ENCODE measurements around the gene PEX6.

PEX6 gene, protein sequence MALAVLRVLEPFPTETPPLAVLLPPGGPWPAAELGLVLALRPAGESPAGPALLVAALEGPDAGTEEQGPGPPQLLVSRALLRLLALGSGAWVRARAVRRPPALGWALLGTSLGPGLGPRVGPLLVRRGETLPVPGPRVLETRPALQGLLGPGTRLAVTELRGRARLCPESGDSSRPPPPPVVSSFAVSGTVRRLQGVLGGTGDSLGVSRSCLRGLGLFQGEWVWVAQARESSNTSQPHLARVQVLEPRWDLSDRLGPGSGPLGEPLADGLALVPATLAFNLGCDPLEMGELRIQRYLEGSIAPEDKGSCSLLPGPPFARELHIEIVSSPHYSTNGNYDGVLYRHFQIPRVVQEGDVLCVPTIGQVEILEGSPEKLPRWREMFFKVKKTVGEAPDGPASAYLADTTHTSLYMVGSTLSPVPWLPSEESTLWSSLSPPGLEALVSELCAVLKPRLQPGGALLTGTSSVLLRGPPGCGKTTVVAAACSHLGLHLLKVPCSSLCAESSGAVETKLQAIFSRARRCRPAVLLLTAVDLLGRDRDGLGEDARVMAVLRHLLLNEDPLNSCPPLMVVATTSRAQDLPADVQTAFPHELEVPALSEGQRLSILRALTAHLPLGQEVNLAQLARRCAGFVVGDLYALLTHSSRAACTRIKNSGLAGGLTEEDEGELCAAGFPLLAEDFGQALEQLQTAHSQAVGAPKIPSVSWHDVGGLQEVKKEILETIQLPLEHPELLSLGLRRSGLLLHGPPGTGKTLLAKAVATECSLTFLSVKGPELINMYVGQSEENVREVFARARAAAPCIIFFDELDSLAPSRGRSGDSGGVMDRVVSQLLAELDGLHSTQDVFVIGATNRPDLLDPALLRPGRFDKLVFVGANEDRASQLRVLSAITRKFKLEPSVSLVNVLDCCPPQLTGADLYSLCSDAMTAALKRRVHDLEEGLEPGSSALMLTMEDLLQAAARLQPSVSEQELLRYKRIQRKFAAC

DNA sequence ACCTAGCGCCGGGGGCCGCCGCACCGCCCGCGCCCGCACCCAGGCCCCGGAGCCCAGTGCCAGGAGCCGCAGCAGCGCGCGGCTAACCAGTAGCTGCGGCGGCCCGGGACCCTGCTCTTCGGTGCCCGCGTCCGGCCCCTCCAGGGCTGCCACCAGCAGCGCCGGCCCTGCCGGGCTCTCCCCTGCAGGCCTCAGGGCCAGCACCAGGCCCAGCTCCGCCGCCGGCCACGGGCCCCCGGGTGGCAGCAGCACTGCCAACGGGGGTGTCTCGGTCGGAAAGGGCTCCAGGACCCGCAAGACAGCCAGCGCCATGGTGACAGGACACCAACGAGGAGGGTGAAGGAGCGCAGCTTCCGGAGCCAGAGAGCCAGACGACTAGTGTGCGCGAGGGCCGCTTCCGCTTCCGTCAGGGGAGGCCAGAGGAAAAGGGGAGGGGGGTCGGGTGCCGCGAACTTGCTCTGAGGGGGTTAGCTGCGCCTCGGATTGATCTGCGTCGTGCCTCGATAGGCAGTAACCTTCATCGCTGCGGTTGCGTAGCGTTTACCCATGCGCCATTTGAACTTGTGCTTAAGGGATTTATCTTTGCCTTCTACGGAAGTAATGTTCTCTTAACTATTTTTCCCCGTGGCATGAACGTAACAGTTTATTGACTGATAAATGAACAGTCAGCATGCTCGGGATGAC lies at the start of gene PEX6:
Gene PEX6 (minus strand): TSS at position 343 of the 684 bp plus-strand sequence. CDS start 31 bp downstream, at position 312.
- no peak for DNase-seq

DNA sequence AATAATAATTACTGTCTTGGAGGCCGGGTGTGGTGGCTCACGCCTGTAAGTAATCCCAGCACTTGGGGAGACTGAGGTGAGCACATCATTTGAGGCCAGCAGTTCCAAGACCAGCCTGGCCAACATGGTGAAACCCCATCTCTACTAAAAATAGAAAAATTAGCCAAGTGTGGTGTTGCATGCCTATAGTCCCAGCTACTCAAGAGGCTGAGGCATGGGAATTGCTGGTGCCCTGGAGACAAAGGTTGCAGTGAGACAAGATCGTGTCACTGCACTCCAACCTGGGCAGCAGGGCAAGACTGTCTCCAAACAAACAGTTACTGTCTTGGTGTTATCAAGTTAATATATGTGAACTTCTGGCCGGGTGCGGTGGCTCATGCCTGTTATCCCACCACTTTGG lies 47.4 kb upstream of the PEX6 start:
- DNase-seq: no peak

DNA sequence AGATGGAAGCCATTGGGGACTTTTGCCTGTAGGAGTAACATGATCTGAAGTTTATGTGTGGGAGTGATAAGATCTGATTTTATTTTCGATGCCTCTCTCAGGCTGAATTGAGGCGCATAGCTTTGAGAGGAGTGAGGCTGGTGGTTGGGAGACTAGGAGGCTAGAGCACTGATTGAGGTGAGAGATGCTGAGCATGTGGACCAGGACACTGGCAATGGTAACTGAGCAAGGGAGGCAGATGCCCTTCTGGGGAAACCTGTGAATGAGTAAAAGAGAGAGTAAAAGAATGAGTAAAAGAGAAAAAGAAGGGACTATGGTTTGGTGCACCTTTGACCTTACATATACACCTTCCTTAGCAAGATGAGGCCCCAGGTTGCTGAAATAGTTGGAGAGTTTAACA lies 45.5 kb upstream of the PEX6 start:
- DNase-seq: no peak

DNA sequence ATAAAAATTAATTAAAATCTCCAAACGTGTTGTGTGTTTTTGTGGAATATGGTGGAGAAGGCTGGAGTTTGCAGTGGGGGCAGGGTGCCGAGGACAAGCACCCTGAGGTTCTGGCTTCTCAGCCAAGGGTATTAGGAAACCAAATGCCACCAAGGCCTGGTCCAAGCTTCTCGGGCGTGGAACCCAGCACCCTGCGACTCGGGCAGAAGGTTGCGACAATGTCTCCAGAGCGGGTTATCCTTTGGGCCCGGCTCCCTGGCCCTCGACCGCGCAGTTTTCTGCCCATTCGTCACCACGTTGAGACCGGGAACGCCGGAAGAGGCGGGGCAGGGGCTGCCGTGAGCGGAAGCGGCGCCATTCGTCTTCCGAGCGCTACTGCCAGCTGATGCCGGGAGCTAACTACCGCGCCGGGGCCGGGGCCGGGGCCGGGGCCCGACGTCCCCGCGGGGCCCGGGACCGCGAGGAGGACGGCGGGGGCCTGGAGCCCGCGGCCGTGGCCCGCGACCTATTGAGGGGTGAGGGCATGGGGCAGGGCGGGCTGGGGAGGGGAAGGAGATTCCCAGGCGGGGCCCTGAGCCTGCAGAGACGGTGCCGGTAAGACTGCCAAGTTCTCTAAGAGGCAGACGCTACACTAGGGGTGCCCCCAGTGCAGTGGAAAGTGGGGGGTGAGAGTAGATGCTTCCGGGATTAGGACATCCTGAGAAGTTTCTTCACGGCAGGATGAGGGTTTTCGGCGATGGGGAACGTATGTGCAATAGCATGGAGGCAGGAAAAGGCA lies 42.5 kb upstream of the PEX6 start, which contains the start of gene RRP36:
Gene RRP36 (plus strand): TSS at position 354 of the 778 bp plus-strand sequence. CDS start 32 bp downstream, at position 386.
- DNase-seq: no peak

DNA sequence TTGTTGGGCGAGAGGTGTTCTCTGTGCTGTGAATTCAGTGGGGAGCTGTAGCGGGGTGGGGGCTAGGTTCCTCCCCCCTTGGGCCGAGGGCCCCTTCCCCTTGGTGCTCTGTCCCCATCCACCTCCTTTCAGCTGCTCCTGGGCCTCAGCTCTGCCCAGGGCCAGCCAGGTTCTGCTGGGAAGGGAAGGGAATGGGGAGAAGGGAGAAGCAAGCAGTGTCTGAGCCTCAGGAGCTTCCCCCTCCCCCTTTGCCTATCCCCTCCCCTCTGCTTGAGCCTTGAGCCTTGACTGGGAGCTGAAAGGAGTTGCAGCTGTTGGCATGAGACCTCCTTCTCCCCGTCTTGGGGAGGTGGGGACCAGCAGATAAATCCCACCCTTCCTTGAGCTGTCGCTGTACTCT lies 41.9 kb upstream of the PEX6 start:
- no peak for DNase-seq

DNA sequence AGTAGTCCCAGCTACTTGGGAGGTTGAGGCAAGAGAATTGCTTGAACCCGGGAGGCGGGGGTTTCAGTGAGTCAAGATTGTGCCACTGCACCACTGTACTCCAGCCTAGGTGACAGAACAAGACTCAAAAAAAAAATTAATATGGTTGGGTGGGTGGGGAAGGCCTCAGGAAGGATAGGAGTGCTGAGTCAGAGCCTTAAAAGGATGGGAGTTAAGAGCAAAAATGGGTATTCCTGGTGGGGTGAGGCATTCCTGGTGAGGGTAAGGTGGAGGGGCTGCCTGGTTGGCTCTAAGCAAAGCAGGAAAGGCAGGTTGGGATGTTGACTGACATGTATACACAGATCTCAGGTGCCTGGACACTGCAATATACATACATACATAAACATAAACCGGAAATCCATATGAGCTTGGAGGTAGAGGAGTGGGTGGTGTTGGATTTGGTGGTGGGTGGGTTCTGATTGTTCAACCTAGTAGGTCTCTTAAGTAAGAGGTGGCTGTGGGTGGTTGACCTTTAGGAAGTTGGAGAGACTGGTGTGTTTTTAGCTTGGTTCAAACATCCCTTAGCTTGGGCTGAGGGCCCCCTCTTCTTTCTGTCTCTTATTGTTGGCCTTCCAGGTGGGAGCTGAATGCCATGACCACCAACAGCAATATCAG lies 41.2 kb upstream of the PEX6 start:
- DNase-seq: no peak

DNA sequence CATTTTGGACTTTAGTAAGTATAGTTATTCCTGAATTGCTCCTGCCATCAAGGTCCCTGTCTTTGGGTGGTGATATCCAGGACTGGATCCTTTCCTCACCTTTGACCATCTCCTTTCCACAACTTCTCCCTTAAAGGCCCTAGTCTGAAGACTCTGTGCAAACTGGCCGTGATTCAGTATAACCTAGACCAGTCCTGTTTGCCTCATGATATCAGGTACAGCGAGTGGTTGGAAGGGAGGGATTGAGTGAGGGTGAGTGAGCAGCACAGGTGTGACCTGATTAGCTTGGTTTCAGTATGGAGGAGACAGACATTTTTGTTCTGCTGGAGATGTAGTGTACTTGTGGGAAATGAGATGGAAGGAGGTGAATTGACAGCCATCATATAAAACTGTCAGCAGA lies 40.2 kb upstream of the PEX6 start:
- no peak for DNase-seq

DNA sequence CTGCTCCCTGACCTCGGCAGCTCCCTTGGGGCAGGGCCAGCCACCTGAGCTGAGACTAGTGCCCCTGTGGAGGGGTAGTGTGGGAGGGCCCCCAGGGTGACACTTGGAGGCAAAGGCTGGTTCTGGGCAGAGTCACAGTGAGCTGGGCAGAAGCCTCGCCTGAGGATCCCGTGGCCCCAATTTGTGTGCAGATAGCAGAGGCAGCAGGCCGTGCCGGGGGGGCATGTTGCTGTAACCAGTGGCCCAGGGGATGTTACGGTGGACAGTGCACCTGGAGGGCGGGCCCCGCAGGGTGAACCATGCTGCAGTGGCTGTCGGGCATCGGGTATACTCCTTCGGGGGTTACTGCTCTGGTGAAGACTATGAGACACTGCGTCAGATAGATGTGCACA lies 38.0 kb upstream of the PEX6 start:
- DNase-seq: no peak

DNA sequence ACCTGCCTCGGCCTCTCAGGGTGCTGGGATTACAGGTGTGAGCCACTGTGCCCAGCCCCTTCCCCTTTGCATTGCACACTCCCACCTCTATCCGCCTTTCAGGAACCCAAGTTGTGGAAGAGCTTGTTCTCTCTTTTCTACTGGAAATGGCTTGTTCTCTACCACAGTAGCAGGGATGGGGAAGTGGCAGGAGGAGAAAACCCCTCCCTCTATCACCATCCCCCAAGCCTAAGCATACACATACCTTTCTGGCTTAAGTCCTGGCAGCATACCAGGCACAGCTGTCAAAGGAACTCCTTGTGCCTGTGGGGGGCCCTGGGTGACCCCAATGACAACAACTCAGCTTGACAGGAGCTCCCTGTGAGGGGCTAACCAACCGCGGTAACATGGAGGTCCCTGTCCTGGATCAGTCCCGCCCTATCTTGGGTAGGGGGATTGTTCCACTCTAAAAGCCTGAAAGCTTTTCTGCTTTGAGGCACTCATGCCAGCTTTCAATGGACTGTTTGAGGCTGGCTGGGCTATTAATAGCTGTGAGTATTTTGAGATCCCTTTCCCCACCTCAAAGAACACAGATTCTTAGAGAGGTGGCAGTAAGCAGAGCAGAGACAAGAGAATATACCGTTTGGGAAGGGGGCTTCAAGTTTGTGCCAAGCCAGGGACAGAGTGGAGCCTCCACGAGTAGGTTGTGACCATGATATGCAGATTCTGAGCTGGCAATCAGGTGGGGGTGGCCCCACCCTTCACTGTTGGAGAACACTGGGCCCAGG lies 37.4 kb upstream of the PEX6 start:
- DNase-seq: no peak

DNA sequence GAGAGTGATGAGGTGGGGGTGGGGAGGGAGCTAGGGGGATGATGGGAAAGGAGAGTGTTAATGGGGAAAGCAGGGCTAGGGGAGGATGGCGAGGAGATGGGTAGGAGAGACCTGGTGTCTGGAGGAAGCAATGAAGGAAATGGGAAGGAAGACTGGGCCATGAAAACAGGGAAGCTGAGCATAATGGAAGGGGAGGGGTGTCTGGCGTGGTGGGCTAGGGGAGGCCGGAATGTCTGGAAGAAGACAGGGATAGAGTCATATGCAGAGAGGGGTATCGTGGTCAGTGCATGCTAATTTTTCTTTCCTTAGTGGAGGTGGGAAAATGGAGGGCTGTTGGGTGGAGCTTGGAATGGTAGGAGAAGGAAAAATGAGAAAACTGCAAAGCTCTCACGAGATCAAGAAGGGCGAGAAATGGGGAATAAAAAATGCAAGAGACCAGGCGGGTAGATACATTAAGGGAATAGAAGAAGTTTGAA lies 35.5 kb upstream of the PEX6 start:
- no peak for DNase-seq

DNA sequence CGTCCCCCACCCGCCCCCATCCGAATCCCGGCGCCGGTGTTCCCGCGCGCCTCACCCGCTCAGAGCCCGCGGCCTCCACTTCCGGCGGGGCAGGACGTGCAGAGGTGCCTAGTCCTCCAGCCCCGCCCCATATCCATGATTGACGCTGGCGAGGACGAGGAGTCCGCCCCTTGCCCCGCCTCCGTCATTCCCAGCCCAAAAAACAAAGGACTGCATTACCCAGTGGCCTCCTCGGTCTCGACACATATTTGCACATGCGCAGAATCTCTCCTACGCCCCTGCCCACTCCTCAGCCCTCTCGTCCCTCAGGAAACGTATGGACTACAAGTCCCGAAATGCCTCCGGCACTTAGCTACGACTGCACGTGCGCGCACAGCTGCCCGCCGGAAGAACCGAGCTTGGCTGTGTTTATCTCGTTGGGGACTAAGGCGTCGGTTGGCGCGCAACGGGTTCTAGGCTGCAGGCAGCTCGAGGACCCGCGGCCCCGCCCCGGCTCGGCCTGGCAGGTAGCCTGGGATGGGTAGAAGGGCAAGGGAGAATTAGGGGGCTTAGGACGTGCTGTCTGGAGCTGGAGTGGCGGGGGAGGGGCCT lies 35.0 kb upstream of the PEX6 start, which contains the start of the genes KLHDC3 and MEA1:
Gene KLHDC3 (plus strand): TSS at position 407 of the 591 bp plus-strand sequence. CDS start 2,944 bp downstream, outside the sequence.
Gene MEA1 (minus strand): TSS at position 104 of the 591 bp plus-strand sequence. CDS start 133 bp downstream, outside the sequence.
- peak; percentile 45 for DNase-seq

DNA sequence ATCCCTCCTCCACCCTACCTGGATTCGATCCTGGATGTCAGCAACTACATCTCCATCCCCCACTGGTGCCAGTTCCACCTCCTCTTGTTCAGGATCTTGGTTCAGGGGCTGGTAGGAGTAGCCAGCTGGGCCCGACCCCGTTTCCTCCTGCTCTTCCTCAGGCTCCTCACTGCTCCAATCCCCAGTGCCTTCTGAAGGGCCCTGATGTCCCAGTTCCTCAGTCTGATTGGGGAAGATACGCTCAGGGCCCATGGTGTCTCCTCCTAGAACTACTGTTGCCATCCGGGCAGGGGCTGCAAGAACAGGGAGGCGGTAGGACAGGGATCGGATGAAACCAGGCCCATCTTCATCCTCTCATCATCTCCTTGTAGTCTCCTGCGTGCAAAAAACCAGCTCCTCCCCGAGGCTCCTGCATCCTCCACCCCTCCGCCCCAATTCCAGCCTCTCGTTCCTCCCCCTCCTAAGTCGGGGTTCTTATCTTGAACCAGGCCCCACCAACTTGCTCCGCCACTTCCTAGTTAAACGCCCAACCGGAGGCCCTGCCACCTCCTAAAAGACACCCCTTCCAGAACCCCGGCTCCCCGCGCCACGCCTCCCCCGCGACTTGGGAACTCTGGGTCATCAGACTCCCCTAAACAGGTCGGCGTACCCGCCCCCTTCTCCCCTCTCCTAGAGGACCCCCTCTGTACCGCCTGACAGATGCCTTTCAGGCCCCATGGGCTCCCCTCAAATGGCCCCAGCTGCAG lies 34.3 kb upstream of the PEX6 start:
- no peak for DNase-seq

DNA sequence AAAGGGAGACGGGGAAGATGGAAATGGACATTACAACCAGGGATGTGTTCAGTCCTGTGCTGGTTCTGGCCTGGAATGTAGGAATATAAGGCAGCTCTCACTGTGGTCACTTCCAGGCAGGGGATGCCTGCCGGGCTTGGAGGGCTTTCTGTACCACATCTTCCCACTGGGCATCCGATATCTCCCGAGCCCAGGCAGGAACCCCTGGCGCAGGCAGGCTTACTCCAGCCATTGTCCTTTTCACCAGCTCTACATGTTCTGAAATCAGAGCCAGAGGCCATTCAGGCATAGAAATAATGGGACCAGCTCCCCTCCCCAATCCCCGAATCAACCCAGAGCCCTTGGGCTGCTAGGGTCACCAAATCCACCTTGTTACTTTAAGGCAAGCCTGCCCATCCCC lies 33.4 kb upstream of the PEX6 start:
- DNase-seq: no peak

DNA sequence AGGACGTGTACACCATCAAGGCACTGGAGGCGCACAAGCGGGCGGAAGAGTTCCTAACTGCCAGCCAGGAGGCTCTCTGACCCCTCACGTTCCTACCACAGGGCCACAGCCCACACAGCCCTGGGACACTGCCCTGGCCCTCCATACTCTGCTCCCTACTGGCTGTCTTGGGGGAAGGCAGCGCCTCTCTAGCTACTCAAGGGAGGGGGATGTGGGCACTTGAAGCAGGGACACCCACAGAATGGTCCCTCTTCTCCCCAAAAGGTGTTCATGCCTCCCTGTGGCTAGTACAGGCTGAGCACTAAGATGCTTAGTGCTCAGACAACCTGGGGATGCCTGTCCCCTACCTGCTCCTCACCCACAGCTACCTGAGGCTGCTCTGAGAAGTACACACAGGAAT lies 32.2 kb upstream of the PEX6 start:
- DNase-seq: no peak

DNA sequence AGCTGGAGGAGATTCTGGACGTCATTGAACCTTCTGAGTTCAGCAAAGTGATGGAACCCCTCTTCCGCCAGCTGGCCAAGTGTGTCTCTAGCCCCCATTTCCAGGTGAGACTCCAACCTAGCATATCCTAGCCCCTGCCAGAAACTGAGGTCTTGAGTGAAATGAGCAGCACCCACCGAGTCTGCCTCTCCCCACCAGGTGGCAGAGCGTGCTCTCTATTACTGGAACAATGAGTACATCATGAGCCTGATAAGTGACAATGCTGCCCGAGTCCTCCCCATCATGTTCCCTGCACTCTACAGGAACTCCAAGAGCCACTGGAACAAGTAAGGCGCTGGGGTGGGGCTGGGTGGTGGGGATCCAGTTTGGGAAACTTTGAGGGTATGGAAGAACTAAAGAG lies 30.1 kb upstream of the PEX6 start:
- no peak for DNase-seq

DNA sequence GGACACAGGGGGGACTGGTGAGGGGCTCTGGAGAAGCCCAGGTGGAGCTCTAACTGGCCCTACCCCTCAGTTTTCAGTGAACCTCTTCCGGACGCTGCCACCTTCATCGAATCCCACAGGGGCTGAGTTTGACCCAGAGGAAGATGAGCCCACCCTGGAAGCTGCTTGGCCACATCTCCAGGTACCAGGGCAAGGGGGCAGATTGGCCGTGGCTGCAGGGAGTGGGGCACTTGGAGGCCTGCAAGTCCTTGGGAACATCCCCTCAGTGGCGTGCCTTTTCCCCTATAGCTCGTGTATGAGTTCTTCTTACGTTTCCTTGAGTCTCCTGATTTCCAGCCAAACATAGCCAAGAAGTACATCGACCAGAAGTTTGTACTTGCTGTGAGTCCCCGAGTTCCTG lies 28.1 kb upstream of the PEX6 start:
- DNase-seq: no peak

DNA sequence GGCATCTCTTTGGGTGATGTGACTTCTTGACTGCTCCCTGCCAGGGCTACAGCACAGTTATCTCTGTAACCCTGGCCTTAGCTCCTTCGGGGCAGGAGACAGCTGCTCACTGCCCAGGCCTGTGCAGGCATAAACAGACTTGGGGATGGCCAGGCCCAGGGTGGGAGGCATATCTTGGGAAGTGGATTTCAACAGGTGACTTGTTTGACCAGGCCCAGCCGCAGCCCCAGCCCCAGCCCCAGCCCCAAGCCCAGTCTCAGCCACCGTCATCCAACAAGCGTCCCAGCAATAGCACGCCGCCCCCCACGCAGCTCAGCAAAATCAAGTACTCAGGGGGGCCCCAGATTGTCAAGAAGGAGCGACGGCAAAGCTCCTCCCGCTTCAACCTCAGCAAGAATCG lies 27.3 kb upstream of the PEX6 start:
- DNase-seq: no peak

DNA sequence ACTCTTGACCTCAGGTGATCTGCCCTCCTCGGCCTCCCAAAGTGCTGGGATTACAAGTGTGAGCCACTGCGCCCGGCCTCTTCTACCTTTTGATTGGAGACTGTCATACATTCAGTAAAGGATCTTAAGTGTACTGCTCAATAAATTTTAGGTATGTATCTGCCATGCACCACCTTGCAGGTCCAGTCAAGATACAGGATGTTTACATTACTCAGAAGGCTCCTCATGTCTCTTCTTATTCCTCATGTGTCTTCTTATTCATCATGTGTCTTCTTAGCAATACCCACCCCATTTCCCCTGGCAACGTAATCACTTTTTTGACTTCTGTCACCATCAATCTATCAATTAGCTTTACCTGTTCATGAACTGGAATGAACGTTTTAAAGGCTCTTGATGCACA lies 26.9 kb upstream of the PEX6 start:
- no peak for DNase-seq

DNA sequence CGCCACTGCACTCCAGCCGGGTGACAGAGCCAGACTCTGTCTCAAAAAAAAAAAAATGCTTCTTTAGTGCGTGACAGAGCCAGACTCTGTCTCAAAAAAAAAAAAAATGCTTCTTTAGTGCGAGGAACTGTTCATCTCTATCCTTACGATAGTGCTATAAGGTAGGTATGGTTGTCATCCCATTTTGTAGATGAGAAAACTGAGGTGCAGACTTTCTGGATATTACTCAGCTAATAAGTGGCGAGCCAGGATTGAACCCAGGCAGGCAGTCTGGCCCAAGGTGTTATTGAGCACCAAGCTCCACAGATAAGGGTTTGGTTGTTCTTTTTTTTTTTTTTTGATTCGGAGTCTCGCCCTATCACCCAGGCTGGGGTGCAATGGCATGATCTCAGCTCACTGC lies 22.9 kb upstream of the PEX6 start:
- DNase-seq: no peak
